GM10266 (cell line): ENCODE measurements around the gene ROR2.

Experiments used
- DNase-seq: peaks from one replicate; pipeline ENCODE4 v3.0.0; 2012; ENCODE audit errors: extremely low spot score
- CTCF ChIP-seq: IDR thresholded peaks from 2 replicates; pipeline ENCODE4 v1.5.1; 2012; ENCODE audit warnings: mild to moderate bottlenecking, low read depth; ENCODE audit not compliant: control insufficient read depth, insufficient read depth; ENCODE audit errors: missing control alignments

The ROR2 gene

GRCh38 chr9:91746904-91747303, 203.1 kb downstream of the ROR2 start:
- DNase-seq, result no peak
- no peak for TF ChIP-seq CTCF

DNA sequence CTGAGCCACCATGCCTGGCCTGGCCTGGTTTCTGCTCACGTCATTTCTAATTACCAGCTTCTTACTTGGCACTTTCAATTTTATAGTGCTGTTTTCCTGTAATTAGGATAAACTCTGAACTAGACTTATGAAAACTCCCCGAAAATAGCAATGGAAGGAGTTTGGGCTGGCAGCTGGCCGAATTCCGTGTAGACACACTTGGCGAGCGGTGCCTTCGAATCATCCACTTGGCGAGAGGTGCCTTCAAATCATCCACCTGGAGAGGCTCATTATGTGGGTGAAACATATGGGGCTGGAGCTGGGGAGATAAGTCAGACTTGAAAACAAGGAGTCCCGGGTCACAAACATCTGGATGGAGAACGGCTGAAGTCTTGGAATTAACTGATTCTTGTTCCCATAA, 203.7 kb downstream of the ROR2 start:
- no peak for TF ChIP-seq CTCF
- DNase-seq, result no peak

- no peak for DNase-seq
- TF ChIP-seq CTCF, result no peak
Observed at GRCh38 chr9:91744114-91744513, 205.9 kb downstream of the ROR2 start.

- no peak for DNase-seq
- no peak for TF ChIP-seq CTCF
Observed at GRCh38 chr9:91741522-91741921, 208.5 kb downstream of the ROR2 start.

- DNase-seq, result no peak
- TF ChIP-seq CTCF, result no peak
Observed at GRCh38 chr9:91740701-91741100, 209.3 kb downstream of the ROR2 start.

- TF ChIP-seq CTCF, result no peak
- no peak for DNase-seq
Observed at GRCh38 chr9:91736898-91737601, 213.0 kb downstream of the ROR2 start.

- DNase-seq, result no peak
- TF ChIP-seq CTCF, result no peak
Observed at GRCh38 chr9:91736311-91736710, 213.7 kb downstream of the ROR2 start.
